Measurements from ENCODE around the gene MRPL20. TPM values are rescaled to one million over a fixed set of nuclear protein-coding genes. Genes with fewer than 3 reads are reported as not detected.

Gene MRPL20
- total RNA-seq, 2 donors from 2014 or later = 57.7 to 147 TPM

DNA sequence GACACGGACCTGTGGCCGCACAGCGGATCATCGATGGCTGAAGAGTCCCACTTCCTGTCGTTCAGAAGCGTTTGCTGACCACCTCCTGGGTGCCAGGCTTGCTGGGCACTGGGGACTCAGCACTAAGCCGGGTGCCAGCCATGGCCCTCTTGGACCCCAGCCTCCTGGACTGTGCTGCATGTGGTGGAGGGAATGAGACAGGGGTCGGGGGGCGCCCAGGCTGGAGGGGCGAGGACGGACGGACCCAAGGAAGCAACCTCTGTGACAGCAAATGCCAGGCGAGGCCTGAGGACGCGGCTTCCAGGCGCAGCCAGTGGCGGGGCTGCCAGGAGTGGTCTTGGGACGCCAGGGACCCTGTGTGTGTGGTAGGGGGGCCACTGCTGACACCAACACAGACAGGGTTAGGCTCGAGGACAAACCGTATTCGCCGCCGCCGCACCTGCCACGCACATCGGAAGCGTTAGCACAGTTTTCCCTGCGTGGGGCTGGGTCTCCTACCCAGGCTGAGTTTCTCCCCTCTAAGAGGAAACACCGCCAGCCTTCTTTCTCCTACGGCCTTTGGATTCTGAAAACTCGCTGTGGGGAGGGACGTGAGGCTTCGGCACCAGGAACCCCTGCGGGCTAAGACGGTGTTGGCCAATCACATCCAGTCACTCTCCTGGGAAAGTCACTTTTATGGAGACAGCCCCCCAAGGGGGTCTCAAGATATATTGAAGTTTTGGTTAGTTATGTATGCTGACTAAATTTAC is 45.7 kb downstream of the MRPL20 start:
- Mint-ChIP-seq H3K27me3 (no peaks in the 10 kb centered on the region), H3K9me3 (no peaks in the 10 kb centered on the region), H3K4me3 (no peak overlapping the region), H3K4me1 (peaks cover 6% of the 10 kb centered on the region), H3K27ac (no peak overlapping the region), H3K36me3 (ENCODE audit: low read depth) (no peaks in the 10 kb centered on the region)
- ATAC-seq (replicated peaks) = no peak

- Mint-ChIP-seq H3K4me3 (no peak overlapping the region), H3K4me1 (peaks cover 6% of the 10 kb centered on the region), H3K27ac (no peak overlapping the region), H3K36me3 (ENCODE audit: low read depth) (no peaks in the 10 kb centered on the region), H3K9me3 (no peaks in the 10 kb centered on the region), H3K27me3 (no peaks in the 10 kb centered on the region)
- no peak for ATAC-seq (replicated peaks)
Measured at GRCh38 chr1:1360506-1361169, 46.5 kb downstream of the MRPL20 start.

- H3K4me3 Mint-ChIP-seq = no peak overlapping the region
- H3K27ac Mint-ChIP-seq = no peak overlapping the region
- ATAC-seq (replicated peaks) = no peak
- H3K27me3 Mint-ChIP-seq = no peaks in the 10 kb centered on the region
- H3K4me1 Mint-ChIP-seq = peaks cover 6% of the 10 kb centered on the region
- no peaks in the 10 kb centered on the region for H3K9me3 Mint-ChIP-seq
- H3K36me3 Mint-ChIP-seq (ENCODE audit: low read depth) = no peaks in the 10 kb centered on the region
Measured at GRCh38 chr1:1359664-1360468, 47.2 kb downstream of the MRPL20 start.

DNA sequence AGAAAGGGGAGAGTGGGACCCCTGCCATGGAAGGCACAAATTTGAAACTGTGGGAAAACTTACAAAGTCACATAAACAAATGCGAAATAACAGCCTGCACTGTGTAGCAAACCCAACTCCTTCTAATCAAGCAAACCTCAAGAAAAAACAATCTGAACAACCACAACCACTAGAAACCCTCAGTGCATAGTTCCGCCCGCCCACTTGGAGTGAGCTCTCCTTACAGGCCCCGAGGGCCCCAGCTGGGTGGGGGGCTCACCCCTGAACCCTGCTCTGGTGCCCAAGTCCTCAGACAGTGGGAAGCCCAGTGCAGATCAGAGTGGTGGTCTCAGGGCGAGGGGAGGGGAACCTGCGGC is 47.8 kb downstream of the MRPL20 start:
- H3K36me3 Mint-ChIP-seq (ENCODE audit: low read depth) = no peaks in the 10 kb centered on the region
- peak overlapping the region; percentile 12 for H3K4me3 Mint-ChIP-seq
- no peaks in the 10 kb centered on the region for H3K9me3 Mint-ChIP-seq
- ATAC-seq (replicated peaks) = peak; percentile 59
- no peak overlapping the region for H3K27ac Mint-ChIP-seq
- H3K27me3 Mint-ChIP-seq = peaks cover under 1% of the 10 kb centered on the region
- peaks cover 6% of the 10 kb centered on the region for H3K4me1 Mint-ChIP-seq

- peaks cover 6% of the 10 kb centered on the region for H3K4me1 Mint-ChIP-seq
- peaks cover 2% of the 10 kb centered on the region for H3K27me3 Mint-ChIP-seq
- H3K36me3 Mint-ChIP-seq (ENCODE audit: low read depth) = no peaks in the 10 kb centered on the region
- H3K9me3 Mint-ChIP-seq = no peaks in the 10 kb centered on the region
- H3K27ac Mint-ChIP-seq = no peak within 1 kb of the TSS
- peak within 1 kb of the TSS; percentile 12 for H3K4me3 Mint-ChIP-seq
- ATAC-seq (replicated peaks) = peak; percentile 32
Measured at GRCh38 chr1:1358433-1359271, 48.4 kb downstream of the MRPL20 start, which contains the start of gene MXRA8. Gene MXRA8, minus strand, starts transcription at chr1:1358555. Its CDS starts 51 bp downstream, at chr1:1358504.

DNA sequence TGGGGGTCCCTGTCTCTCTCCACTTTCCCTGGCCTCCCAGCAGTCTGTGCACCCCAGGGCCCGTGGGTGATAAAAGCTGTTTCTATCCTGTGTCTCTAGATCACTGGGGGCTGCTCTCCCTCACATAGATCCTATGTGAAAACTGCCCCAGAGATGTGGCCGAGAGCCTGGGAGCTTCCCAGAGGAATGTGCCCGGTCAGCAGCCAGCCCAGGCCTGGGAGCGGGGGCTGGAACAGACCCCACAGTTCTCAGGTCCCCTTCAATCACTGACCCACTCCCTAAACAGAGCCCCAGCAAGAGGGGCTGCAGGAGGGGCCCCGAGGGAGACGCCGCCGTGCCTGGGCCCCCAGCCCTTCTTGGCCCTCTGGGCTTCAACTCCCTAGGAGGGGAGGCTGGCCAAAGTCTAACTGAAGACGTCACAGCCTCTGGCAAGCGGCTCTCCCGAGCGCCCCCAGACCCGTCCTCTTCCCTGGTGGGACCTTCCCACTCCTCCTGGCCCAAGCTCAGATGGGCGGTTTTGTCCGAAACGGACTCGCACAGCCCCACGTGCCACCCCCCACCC is 49.1 kb downstream of the MRPL20 start:
- H3K27me3 Mint-ChIP-seq = peaks cover 2% of the 10 kb centered on the region
- H3K4me3 Mint-ChIP-seq = no peak overlapping the region
- no peaks in the 10 kb centered on the region for H3K36me3 Mint-ChIP-seq (ENCODE audit: low read depth)
- no peak overlapping the region for H3K27ac Mint-ChIP-seq
- no peak for ATAC-seq (replicated peaks)
- no peaks in the 10 kb centered on the region for H3K9me3 Mint-ChIP-seq
- peaks cover 6% of the 10 kb centered on the region for H3K4me1 Mint-ChIP-seq

- Mint-ChIP-seq H3K4me3 (no peak overlapping the region), H3K27ac (no peak overlapping the region)
- no peak for ATAC-seq (replicated peaks)
Measured at GRCh38 chr1:1356796-1357401, 50.2 kb downstream of the MRPL20 start.

GRCh38 chr1:1356166-1356795 is 50.8 kb downstream of the MRPL20 start:
- Mint-ChIP-seq H3K27ac (no peak overlapping the region), H3K4me3 (no peak overlapping the region), H3K27me3 (peaks cover 10% of the 10 kb centered on the region), H3K9me3 (no peaks in the 10 kb centered on the region), H3K4me1 (peaks cover 12% of the 10 kb centered on the region), H3K36me3 (ENCODE audit: low read depth) (no peaks in the 10 kb centered on the region)
- ATAC-seq (replicated peaks) = no peak

More at GRCh38 chr1:1356796-1357401, 50.2 kb downstream of the MRPL20 start:
- Mint-ChIP-seq H3K4me1 (peaks cover 12% of the 10 kb centered on the region), H3K9me3 (no peaks in the 10 kb centered on the region), H3K36me3 (ENCODE audit: low read depth) (no peaks in the 10 kb centered on the region), H3K27me3 (peaks cover 10% of the 10 kb centered on the region)

- H3K27me3 Mint-ChIP-seq = peaks cover 10% of the 10 kb centered on the region
- H3K9me3 Mint-ChIP-seq = no peaks in the 10 kb centered on the region
- H3K4me3 Mint-ChIP-seq = no peak overlapping the region
- H3K4me1 Mint-ChIP-seq = peaks cover 6% of the 10 kb centered on the region
- H3K27ac Mint-ChIP-seq = no peak overlapping the region
- ATAC-seq (replicated peaks) = peak; percentile 23
- no peaks in the 10 kb centered on the region for H3K36me3 Mint-ChIP-seq (ENCODE audit: low read depth)
Measured at GRCh38 chr1:1355416-1355815, 51.7 kb downstream of the MRPL20 start.

- no peaks in the 10 kb centered on the region for H3K36me3 Mint-ChIP-seq (ENCODE audit: low read depth)
- H3K27ac Mint-ChIP-seq = no peak overlapping the region
- H3K4me1 Mint-ChIP-seq = peaks cover 6% of the 10 kb centered on the region
- no peaks in the 10 kb centered on the region for H3K9me3 Mint-ChIP-seq
- H3K4me3 Mint-ChIP-seq = no peak overlapping the region
- H3K27me3 Mint-ChIP-seq = peaks cover 10% of the 10 kb centered on the region
- no peak for ATAC-seq (replicated peaks)
Measured at GRCh38 chr1:1354271-1355247, 52.5 kb downstream of the MRPL20 start.

DNA sequence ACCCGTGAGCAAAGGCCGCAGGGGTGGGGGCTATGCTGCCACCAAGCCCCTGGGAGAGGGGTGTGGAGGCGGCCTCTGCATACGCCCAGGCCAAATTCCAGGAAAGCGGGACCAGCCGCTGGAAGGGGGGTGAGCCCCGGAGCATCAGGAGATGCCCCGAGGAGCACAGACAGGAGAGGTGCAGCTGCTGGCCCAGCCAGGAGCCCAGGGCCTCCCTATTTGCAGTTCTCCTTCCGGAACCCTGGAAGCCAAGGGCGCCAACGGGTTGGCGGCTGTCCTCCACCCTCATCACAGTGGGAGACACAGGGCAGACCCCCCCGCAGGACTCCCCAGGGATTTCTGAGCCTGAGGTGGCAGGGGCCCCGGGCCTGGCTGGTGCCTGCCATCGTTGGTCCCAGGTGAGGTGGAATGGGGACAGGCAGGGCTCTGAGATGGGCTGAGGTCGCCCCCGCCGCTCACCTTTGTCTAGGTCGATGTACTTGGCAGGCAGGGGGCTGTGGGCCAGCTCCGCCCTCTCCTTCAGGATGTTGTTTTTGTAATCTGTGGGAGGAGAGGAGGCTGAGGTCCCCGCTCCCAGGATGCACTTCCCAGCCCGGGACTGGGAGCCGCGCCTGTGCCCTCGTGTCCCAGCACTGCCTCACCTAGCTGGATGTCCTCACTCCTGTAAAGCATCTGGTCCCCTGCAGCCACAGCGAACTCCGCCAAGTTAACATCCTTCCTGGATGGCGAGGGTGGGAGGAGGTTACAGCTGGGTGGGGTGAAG is 53.5 kb downstream of the MRPL20 start:
- no peak for ATAC-seq (replicated peaks)
- Mint-ChIP-seq H3K36me3 (ENCODE audit: low read depth) (no peaks in the 10 kb centered on the region), H3K27me3 (peaks cover 10% of the 10 kb centered on the region), H3K4me1 (peaks cover 6% of the 10 kb centered on the region), H3K9me3 (no peaks in the 10 kb centered on the region), H3K27ac (no peak overlapping the region), H3K4me3 (no peak overlapping the region)

All from activated T-helper 17 cell treated with anti-CD3 and anti-CD28 coated beads, Interleukin-2, amount 50 U/mL, for 72 hours (primary cell).